Panc1 (cell line): Measurements from ENCODE around the gene GALNT9. TPM values are rescaled to one million over a fixed set of nuclear protein-coding genes. Genes with fewer than 3 reads are reported as not detected.

ENCODE experiments used
- ATAC-seq: fragments of 200-7000 bp; cut with Tn5 transposase; 2 replicates; pipeline ENCODE4 v1.9.1; 2020; ENCODE audit warnings: mild to moderate bottlenecking, moderate library complexity
- BruUV-seq: library from RNA; stranded (reverse); fragments of 400-500 nt; replicated peaks from 2 replicates; lab custom pipeline; 2021; lab: Mats Ljungman, UMichigan
- CTCF ChIA-PET: fragments of 300-600 bp; sonication (Branson Sonifier 250); formaldehyde crosslinking; loops from one replicate; lab custom pipeline; 2022; ENCODE audit warnings: antibody characterized with exemption; lab: Charles Lee
- POLR2A ChIA-PET: fragments of 300-600 bp; sonication (Branson Sonifier 250); formaldehyde crosslinking; loops from one replicate; lab custom pipeline; 2022; ENCODE audit warnings: antibody characterized with exemption; lab: Charles Lee
- DNase-seq: peaks from one replicate; pipeline ENCODE4 v3.0.0-alpha.2; 2010; ENCODE audit warnings: low read depth, low spot score
- H3K27ac ChIP-seq: 2 replicates; pipeline ENCODE4 v1.5.1; 2011; ENCODE audit warnings: mild to moderate bottlenecking, low read length, inconsistent platforms
- H3K27me3 ChIP-seq: fragments of 200-500 bp; sonication (Bioruptor generic); 2 replicates; pipeline ENCODE4 v1.6.0; 2014; ENCODE audit warnings: low read length, inconsistent platforms; ENCODE audit not compliant: control insufficient read depth, insufficient read depth
- H3K36me3 ChIP-seq: fragments of 200-500 bp; sonication (Bioruptor generic); 2 replicates; pipeline ENCODE4 v1.5.1; 2014; ENCODE audit warnings: inconsistent platforms, mild to moderate bottlenecking, low read length, moderate library complexity; ENCODE audit not compliant: control insufficient read depth, insufficient read depth
- H3K4me1 ChIP-seq: 2 replicates; pipeline ENCODE4 v1.5.1; 2011; ENCODE audit warnings: inconsistent platforms, mild to moderate bottlenecking, low read length, moderate library complexity; ENCODE audit not compliant: control insufficient read depth, insufficient read depth
- H3K4me3 ChIP-seq, 2 experiments: 2 replicates each; pipeline ENCODE4 v1.5.1; 2011 to 2012; ENCODE audit warnings: low read depth in 2 of 2, low read length in 2 of 2, mild to moderate bottlenecking in 2 of 2, inconsistent platforms in 1 of 2, moderate library complexity in 1 of 2
- H3K9me3 ChIP-seq: fragments of 200-500 bp; sonication (Bioruptor generic); 2 replicates; pipeline ENCODE4 v1.5.1; 2014; ENCODE audit warnings: low read depth, mild to moderate bottlenecking, inconsistent platforms, low read length, moderate library complexity; ENCODE audit not compliant: control insufficient read depth, insufficient read depth
- POLR2AphosphoS5 ChIP-seq: IDR thresholded peaks from 2 replicates; pipeline ENCODE4 v1.6.1; 2012; ENCODE audit warnings: mild to moderate bottlenecking, low read depth, low read length, moderate library complexity
- SIN3A ChIP-seq: IDR thresholded peaks from 2 replicates; pipeline ENCODE4 v1.6.1; 2012; ENCODE audit warnings: low read depth, mild to moderate bottlenecking, low read length, moderate library complexity, borderline replicate concordance; ENCODE audit not compliant: insufficient read depth
- TCF7L2 ChIP-seq: IDR thresholded peaks from 2 replicates; pipeline ENCODE4 v1.6.1; 2011; ENCODE audit warnings: mild to moderate bottlenecking, low read depth, low read length, inconsistent platforms
- in situ Hi-C: cut with HindIII; loops from 2 replicates; pipeline ENCODE4 v1.10.0; 2016; ENCODE audit warnings: low sequenced_read_pairs, low pct_unique_long_range_greater_than_20kb
- intact Hi-C: fragments of 100-400 bp; cut with micrococcal nuclease; formaldehyde crosslinking; loops from one replicate; pipeline ENCODE4 v1.10.0; 2022; ENCODE audit not compliant: unreplicated experiment
- total RNA-seq: library from RNA; stranded (reverse); gene quantifications from one replicate; pipeline ENCODE4 v1.2.1, GENCODE V29; 2021; ENCODE audit not compliant: unreplicated experiment
- TF ChIP-seq, protein P1 (sequence below), 2 experiments: IDR thresholded peaks; 2 replicates each; pipeline ENCODE4 v1.6.1; 2011 to 2012; ENCODE audit warnings: low read depth in 2 of 2, control low read depth in 1 of 2, low read length in 1 of 2, mild to moderate bottlenecking in 1 of 2, moderate library complexity in 1 of 2; ENCODE audit not compliant: insufficient read depth in 1 of 2
- TF ChIP-seq, protein P2 (sequence below): fragments of 450-650 bp; IDR thresholded peaks from 2 replicates; pipeline ENCODE4 v1.5.1; 2017; ENCODE audit warnings: mild to moderate bottlenecking

Gene GALNT9
- total RNA-seq, 1 experiment from 2014 or later, result 0.33 TPM

- intact Hi-C loops, result no loop called here
- POLR2A ChIA-PET, result no interaction called here
- TF ChIP-seq SIN3A (no peak), POLR2AphosphoS5 (no peak), TCF7L2 (no peak)
- TF ChIP-seq, protein P1, sequence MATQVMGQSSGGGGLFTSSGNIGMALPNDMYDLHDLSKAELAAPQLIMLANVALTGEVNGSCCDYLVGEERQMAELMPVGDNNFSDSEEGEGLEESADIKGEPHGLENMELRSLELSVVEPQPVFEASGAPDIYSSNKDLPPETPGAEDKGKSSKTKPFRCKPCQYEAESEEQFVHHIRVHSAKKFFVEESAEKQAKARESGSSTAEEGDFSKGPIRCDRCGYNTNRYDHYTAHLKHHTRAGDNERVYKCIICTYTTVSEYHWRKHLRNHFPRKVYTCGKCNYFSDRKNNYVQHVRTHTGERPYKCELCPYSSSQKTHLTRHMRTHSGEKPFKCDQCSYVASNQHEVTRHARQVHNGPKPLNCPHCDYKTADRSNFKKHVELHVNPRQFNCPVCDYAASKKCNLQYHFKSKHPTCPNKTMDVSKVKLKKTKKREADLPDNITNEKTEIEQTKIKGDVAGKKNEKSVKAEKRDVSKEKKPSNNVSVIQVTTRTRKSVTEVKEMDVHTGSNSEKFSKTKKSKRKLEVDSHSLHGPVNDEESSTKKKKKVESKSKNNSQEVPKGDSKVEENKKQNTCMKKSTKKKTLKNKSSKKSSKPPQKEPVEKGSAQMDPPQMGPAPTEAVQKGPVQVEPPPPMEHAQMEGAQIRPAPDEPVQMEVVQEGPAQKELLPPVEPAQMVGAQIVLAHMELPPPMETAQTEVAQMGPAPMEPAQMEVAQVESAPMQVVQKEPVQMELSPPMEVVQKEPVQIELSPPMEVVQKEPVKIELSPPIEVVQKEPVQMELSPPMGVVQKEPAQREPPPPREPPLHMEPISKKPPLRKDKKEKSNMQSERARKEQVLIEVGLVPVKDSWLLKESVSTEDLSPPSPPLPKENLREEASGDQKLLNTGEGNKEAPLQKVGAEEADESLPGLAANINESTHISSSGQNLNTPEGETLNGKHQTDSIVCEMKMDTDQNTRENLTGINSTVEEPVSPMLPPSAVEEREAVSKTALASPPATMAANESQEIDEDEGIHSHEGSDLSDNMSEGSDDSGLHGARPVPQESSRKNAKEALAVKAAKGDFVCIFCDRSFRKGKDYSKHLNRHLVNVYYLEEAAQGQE (IDR thresholded peaks at IDR 0.05; ENCODE audit: insufficient read depth in 1 of 2, low read depth in 2 of 2, low read length in 1 of 2), result no peak
- TF ChIP-seq, protein P2, sequence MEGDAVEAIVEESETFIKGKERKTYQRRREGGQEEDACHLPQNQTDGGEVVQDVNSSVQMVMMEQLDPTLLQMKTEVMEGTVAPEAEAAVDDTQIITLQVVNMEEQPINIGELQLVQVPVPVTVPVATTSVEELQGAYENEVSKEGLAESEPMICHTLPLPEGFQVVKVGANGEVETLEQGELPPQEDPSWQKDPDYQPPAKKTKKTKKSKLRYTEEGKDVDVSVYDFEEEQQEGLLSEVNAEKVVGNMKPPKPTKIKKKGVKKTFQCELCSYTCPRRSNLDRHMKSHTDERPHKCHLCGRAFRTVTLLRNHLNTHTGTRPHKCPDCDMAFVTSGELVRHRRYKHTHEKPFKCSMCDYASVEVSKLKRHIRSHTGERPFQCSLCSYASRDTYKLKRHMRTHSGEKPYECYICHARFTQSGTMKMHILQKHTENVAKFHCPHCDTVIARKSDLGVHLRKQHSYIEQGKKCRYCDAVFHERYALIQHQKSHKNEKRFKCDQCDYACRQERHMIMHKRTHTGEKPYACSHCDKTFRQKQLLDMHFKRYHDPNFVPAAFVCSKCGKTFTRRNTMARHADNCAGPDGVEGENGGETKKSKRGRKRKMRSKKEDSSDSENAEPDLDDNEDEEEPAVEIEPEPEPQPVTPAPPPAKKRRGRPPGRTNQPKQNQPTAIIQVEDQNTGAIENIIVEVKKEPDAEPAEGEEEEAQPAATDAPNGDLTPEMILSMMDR, result no peak
- DNase-seq (no peak), ATAC-seq (no peak)
- in situ Hi-C loops, result no loop called here
- Histone ChIP-seq H3K4me1 (no peaks in the 10 kb centered on the region), H3K27ac (no peak overlapping the region), H3K36me3 (no peaks in the 10 kb centered on the region), H3K9me3 (no peaks in the 10 kb centered on the region), H3K27me3 (no peaks in the 10 kb centered on the region; the same call in 1 of the 2 replicates), H3K4me3 (no peak overlapping the region)
- CTCF ChIA-PET, result no interaction called here
- BruUV-seq, result no TSS peak
Measured at GRCh38 chr12:132260721-132261120, 68.7 kb downstream of the GALNT9 start.

DNA sequence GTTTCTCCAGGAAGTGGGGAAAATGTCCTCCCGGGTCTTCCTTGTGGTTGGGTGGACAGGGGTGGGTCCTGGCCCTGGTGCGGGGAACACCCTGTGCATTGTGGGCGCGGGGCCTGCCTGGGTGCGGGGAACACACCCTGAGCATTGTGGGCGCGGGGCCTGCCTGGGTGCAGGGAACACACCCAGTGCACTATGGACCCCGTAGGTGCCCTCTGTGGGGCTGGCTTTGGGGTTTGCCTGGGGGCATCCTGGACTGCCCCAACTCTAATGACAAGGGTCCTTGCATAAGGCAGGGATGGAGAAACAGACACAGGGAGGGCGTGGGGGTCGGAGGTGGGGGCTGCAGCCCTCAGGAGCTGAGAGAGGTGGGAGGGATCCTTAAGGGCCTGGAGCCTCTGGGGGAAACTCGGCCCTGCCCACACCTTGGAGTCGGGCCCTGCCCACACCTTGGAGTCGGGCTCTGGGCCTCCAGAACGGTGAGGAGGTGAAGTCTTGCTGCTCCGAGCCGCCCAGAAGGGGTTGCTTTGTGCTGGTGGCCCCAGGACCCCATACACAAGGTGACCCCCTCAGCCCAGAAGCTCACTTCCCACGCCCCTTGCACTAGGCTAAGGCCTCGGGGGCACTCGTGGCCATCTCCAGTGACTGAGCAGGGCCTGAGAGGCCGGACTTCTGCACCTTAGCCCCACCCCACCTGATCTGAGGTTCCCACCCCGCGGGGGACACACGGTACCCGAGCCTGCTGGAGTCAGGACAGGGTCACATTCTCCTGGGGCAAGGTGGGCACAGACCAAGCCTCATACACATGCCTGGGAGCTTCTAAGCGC is 69.3 kb downstream of the GALNT9 start:
- in situ Hi-C loops (no loop called here), intact Hi-C loops (no loop called here)
- Histone ChIP-seq H3K27me3 (no peaks in the 10 kb centered on the region; the same call in 1 of the 2 replicates), H3K27ac (no peak overlapping the region), H3K4me1 (no peaks in the 10 kb centered on the region), H3K9me3 (no peaks in the 10 kb centered on the region), H3K36me3 (no peaks in the 10 kb centered on the region), H3K4me3 (no peak overlapping the region)
- ATAC-seq, result no peak
- DNase-seq, result no peak
- BruUV-seq, result no TSS peak
- ChIA-PET CTCF (no interaction called here), POLR2A (no interaction called here)
- TF ChIP-seq, protein P1 (IDR thresholded peaks at IDR 0.05; ENCODE audit: insufficient read depth in 1 of 2, low read depth in 2 of 2, low read length in 1 of 2), result no peak
- TF ChIP-seq TCF7L2, result no peak
- no peak for TF ChIP-seq SIN3A
- TF ChIP-seq POLR2AphosphoS5, result no peak
- TF ChIP-seq, protein P2, result no peak
